ENCODE results near the gene CXCL8.

DNA sequence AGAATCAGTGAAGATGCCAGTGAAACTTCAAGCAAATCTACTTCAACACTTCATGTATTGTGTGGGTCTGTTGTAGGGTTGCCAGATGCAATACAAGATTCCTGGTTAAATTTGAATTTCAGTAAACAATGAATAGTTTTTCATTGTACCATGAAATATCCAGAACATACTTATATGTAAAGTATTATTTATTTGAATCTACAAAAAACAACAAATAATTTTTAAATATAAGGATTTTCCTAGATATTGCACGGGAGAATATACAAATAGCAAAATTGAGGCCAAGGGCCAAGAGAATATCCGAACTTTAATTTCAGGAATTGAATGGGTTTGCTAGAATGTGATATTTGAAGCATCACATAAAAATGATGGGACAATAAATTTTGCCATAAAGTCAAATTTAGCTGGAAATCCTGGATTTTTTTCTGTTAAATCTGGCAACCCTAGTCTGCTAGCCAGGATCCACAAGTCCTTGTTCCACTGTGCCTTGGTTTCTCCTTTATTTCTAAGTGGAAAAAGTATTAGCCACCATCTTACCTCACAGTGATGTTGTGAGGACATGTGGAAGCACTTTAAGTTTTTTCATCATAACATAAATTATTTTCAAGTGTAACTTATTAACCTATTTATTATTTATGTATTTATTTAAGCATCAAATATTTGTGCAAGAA lies 2.3 kb downstream of the CXCL8 start:
- TF ChIP-seq JUN (IDR thresholded peaks at IDR 0.05; ENCODE audit: low read depth, low read length) (no peak), TAF1 (IDR thresholded peaks at IDR 0.05; ENCODE audit: low read depth, low read length) (no peak), SP1 (IDR thresholded peaks at IDR 0.05; ENCODE audit: low read depth, low read length) (no peak), POLR2AphosphoS5 (IDR thresholded peaks at IDR 0.05; ENCODE audit: low read depth, low read length) (no peak), NRF1 (IDR thresholded peaks at IDR 0.05; ENCODE audit: low read depth, low read length) (no peak), JUND (IDR thresholded peaks at IDR 0.05; ENCODE audit: low read length) (no peak)
- TF ChIP-seq, protein P1, sequence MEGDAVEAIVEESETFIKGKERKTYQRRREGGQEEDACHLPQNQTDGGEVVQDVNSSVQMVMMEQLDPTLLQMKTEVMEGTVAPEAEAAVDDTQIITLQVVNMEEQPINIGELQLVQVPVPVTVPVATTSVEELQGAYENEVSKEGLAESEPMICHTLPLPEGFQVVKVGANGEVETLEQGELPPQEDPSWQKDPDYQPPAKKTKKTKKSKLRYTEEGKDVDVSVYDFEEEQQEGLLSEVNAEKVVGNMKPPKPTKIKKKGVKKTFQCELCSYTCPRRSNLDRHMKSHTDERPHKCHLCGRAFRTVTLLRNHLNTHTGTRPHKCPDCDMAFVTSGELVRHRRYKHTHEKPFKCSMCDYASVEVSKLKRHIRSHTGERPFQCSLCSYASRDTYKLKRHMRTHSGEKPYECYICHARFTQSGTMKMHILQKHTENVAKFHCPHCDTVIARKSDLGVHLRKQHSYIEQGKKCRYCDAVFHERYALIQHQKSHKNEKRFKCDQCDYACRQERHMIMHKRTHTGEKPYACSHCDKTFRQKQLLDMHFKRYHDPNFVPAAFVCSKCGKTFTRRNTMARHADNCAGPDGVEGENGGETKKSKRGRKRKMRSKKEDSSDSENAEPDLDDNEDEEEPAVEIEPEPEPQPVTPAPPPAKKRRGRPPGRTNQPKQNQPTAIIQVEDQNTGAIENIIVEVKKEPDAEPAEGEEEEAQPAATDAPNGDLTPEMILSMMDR (IDR thresholded peaks at IDR 0.05; ENCODE audit: control extremely low read depth in 1 of 3, insufficient read depth in 1 of 3, low read depth in 1 of 3, low read length in 3 of 3), result no peak
- TF ChIP-seq, protein P2, sequence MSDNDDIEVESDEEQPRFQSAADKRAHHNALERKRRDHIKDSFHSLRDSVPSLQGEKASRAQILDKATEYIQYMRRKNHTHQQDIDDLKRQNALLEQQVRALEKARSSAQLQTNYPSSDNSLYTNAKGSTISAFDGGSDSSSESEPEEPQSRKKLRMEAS (IDR thresholded peaks at IDR 0.05), result no peak

All from H1 (cell line).